H9 (cell line): ENCODE results near the gene TNFAIP3. TPM values are rescaled to one million over a fixed set of nuclear protein-coding genes. Genes with fewer than 3 reads are reported as not detected.

Experiments used
- DNase-seq: peaks from one replicate; pipeline ENCODE4 v3.0.0-alpha.2; 2017
- H2AFZ ChIP-seq: one replicate; pipeline ENCODE4 v1.6.1; 2013; ENCODE audit warnings: mild to moderate bottlenecking, low read length, control low read depth, moderate library complexity
- H2AK5ac ChIP-seq: 2 replicates; pipeline ENCODE4 v1.6.1; 2013; ENCODE audit warnings: low read length, control low read depth, mixed read lengths; ENCODE audit not compliant: insufficient read length
- H2BK120ac ChIP-seq: one replicate; pipeline ENCODE4 v1.6.1; 2013; ENCODE audit warnings: low read depth, mild to moderate bottlenecking, low read length, control low read depth, inconsistent platforms; ENCODE audit not compliant: poor library complexity, severe bottlenecking
- H2BK12ac ChIP-seq: 2 replicates; pipeline ENCODE4 v1.6.1; 2013; ENCODE audit warnings: low read length, control low read depth, mixed read lengths, low read depth; ENCODE audit not compliant: insufficient read length
- H2BK15ac ChIP-seq: 2 replicates; pipeline ENCODE4 v1.6.1; 2013; ENCODE audit warnings: low read depth, low read length, control low read depth
- H2BK20ac ChIP-seq: one replicate; pipeline ENCODE4 v1.6.1; 2013; ENCODE audit warnings: low read depth, mild to moderate bottlenecking, low read length, control low read depth, inconsistent platforms; ENCODE audit not compliant: poor library complexity, severe bottlenecking
- H2BK5ac ChIP-seq: 2 replicates; pipeline ENCODE4 v1.6.1; 2013; ENCODE audit warnings: low read length, control low read depth, mixed read lengths; ENCODE audit not compliant: insufficient read length
- H3K14ac ChIP-seq: 2 replicates; pipeline ENCODE4 v1.6.1; 2013; ENCODE audit warnings: low read length, control low read depth; ENCODE audit not compliant: insufficient read depth
- H3K18ac ChIP-seq: 2 replicates; pipeline ENCODE4 v1.6.1; 2013; ENCODE audit warnings: low read depth, mild to moderate bottlenecking, mixed read lengths, low read length, control low read depth; ENCODE audit not compliant: insufficient read length
- H3K23ac ChIP-seq: 2 replicates; pipeline ENCODE4 v1.6.1; 2013; ENCODE audit warnings: low read length, control low read depth, mixed read lengths, low read depth; ENCODE audit not compliant: insufficient read length
- H3K23me2 ChIP-seq: 2 replicates; pipeline ENCODE4 v1.6.1; 2013; ENCODE audit warnings: low read depth, mild to moderate bottlenecking, mixed read lengths, low read length, control low read depth; ENCODE audit not compliant: insufficient read length, poor library complexity, severe bottlenecking
- H3K27ac ChIP-seq: 2 replicates; pipeline ENCODE4 v1.5.1; 2013; ENCODE audit warnings: low read length, control low read depth, mixed read lengths, low read depth; ENCODE audit not compliant: insufficient read length
- H3K27me3 ChIP-seq: 2 replicates; pipeline ENCODE4 v1.6.1; 2013; ENCODE audit warnings: low read length, control low read depth, inconsistent platforms; ENCODE audit not compliant: insufficient read depth
- H3K4ac ChIP-seq: 2 replicates; pipeline ENCODE4 v1.6.1; 2013; ENCODE audit warnings: low read depth, mild to moderate bottlenecking, control low read depth, inconsistent platforms, low read length, moderate library complexity
- H3K4me1 ChIP-seq: 2 replicates; pipeline ENCODE4 v1.6.1; 2013; ENCODE audit warnings: low read length, control low read depth, inconsistent platforms; ENCODE audit not compliant: insufficient read depth
- H3K4me2 ChIP-seq: 2 replicates; pipeline ENCODE4 v1.6.1; 2013; ENCODE audit warnings: low read length, control low read depth, mixed read lengths; ENCODE audit not compliant: insufficient read length, insufficient read depth
- H3K56ac ChIP-seq: 2 replicates; pipeline ENCODE4 v1.6.1; 2013; ENCODE audit warnings: low read depth, mild to moderate bottlenecking, mixed read lengths, low read length, control low read depth; ENCODE audit not compliant: insufficient read length
- H3K79me1 ChIP-seq: 2 replicates; pipeline ENCODE4 v1.6.1; 2013; ENCODE audit warnings: low read depth, mild to moderate bottlenecking, moderate library complexity, low read length, control low read depth, inconsistent platforms; ENCODE audit not compliant: insufficient read depth, poor library complexity, severe bottlenecking
- H3K79me2 ChIP-seq: 2 replicates; pipeline ENCODE4 v1.6.1; 2013; ENCODE audit warnings: low read length, control low read depth, inconsistent platforms; ENCODE audit not compliant: insufficient read depth
- H3K9ac ChIP-seq: 2 replicates; pipeline ENCODE4 v1.6.1; 2013; ENCODE audit warnings: low read length, control low read depth, mixed read lengths; ENCODE audit not compliant: insufficient read length; ENCODE audit errors: extremely low read depth
- H3K9me3 ChIP-seq: one replicate; pipeline ENCODE4 v1.6.1; 2013; ENCODE audit warnings: low read depth, low read length, inconsistent platforms; ENCODE audit not compliant: control insufficient read depth
- H3T11ph ChIP-seq: one replicate; pipeline ENCODE4 v1.6.1; 2013; ENCODE audit warnings: mild to moderate bottlenecking, low read length, control low read depth, inconsistent platforms
- H4K20me1 ChIP-seq: one replicate; pipeline ENCODE4 v1.6.1; 2013; ENCODE audit not compliant: control insufficient read depth, insufficient read length, insufficient read depth
- H4K5ac ChIP-seq: 2 replicates; pipeline ENCODE4 v1.6.1; 2013; ENCODE audit warnings: low read depth, mild to moderate bottlenecking, mixed read lengths, low read length, control low read depth; ENCODE audit not compliant: insufficient read length
- H4K8ac ChIP-seq: replicated peaks from 2 replicates; pipeline ENCODE4 v1.6.1; 2013; ENCODE audit warnings: low read length, control low read depth, mixed read lengths, low read depth; ENCODE audit not compliant: insufficient read length
- H4K91ac ChIP-seq: 2 replicates; pipeline ENCODE4 v1.6.1; 2013; ENCODE audit warnings: low read depth, mild to moderate bottlenecking, moderate library complexity, mixed read lengths, low read length, control low read depth; ENCODE audit not compliant: insufficient read length
- H3K27ac Mint-ChIP-seq, 3 experiments: 2 replicates in 2 of 3; 3 replicates in 1 of 3; pipeline ENCODE4 v1.8.0; 2020 to 2021; ENCODE audit warnings: mixed read lengths in 3 of 3, mild to moderate bottlenecking in 1 of 3, moderate library complexity in 1 of 3
- H3K27me3 Mint-ChIP-seq: 2 replicates; pipeline ENCODE4 v1.8.0; 2021; ENCODE audit warnings: low read depth, mild to moderate bottlenecking, moderate library complexity, mixed read lengths
- H3K36me3 Mint-ChIP-seq, 3 experiments: 2 replicates in 2 of 3; 3 replicates in 1 of 3; pipeline ENCODE4 v1.8.0; 2020 to 2021; ENCODE audit warnings: low read depth in 3 of 3, mixed read lengths in 3 of 3; ENCODE audit not compliant: insufficient read depth in 1 of 3
- H3K4me1 Mint-ChIP-seq, 2 experiments: 2 replicates each; pipeline ENCODE4 v1.8.0; 2020; ENCODE audit warnings: mixed read lengths in 2 of 2
- H3K4me3 Mint-ChIP-seq, 2 experiments: 2 replicates in 1 of 2; 3 replicates in 1 of 2; pipeline ENCODE4 v1.8.0; 2020 to 2021; ENCODE audit warnings: mild to moderate bottlenecking in 2 of 2, mixed read lengths in 2 of 2, moderate library complexity in 1 of 2
- H3K9me3 Mint-ChIP-seq, 2 experiments: 2 replicates in 1 of 2; 3 replicates in 1 of 2; pipeline ENCODE4 v1.8.0; 2020; ENCODE audit warnings: mild to moderate bottlenecking in 2 of 2, mixed read lengths in 2 of 2, moderate library complexity in 1 of 2
- CTCF ChIP-seq: fragments of 200-600 bp; sonication (generic); conservative IDR thresholded peaks from 3 replicates; pipeline ENCODE4 v1.8.0; 2021; ENCODE audit warnings: antibody characterized with exemption, mild to moderate bottlenecking
- WGBS: extraction: QIAGEN DNeasy Blood & Tissue Kit; methylation state at CpG from one replicate; pipeline ENCODE4 v1.1.7; 2013; ENCODE audit warnings: missing lambda C conversion rate, low lambda C conversion rate, mixed read lengths; ENCODE audit not compliant: insufficient read length; ENCODE audit errors: extremely low coverage; 5-methylcytosine and 5-hydroxymethylcytosine counted together
- total RNA-seq: library from RNA; stranded (reverse); gene quantifications from 2 replicates; pipeline ENCODE4 v1.2.1, GENCODE V29; 2021

TNFAIP3 gene
- total RNA-seq, 1 experiment from 2014 or later, result 3.7 TPM

DNA sequence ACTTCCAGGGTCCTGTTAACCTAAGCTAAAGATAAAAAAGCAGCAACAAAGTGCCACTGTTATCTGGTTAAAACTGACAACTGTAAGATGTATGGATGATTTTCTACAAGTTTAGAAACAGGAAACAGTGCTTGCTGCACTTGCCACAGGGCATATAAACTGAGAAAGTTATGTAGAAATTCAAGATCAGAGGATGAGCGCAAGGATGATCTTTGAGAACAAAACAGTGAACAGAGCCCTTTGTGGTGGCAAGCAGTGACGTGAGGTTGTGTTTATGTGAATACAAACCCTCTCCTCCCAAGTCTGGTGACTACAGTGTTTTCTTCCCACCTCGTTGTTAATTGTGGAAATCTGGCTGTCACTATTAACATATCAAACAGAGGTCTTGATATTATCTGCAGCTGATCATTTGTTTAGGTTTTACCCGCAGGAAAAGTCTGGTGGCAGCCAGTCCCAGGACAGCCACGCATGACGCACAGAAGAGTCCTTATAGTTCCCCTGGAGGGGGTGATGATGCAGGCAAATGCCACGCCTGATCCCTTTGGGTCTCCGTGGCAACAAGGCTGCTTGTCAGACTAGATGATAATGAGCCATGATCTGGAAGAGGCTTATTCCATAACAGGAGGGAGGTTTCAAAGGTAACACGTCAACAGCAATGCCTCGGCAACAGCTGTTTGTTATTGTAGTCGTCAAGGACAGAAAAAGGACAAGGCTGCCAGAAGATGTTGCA is 43.1 kb upstream of the TNFAIP3 start:
- Mint-ChIP-seq H3K4me3 (no peak overlapping the region), H3K27ac (no peak overlapping the region)
- H3K27ac ChIP-seq, result no peak overlapping the region

More for the DNA sequence above, 43.1 kb upstream of the TNFAIP3 start:
- no peak overlapping the region for H2BK5ac ChIP-seq
- H3K79me1 ChIP-seq, result no peaks in the 10 kb centered on the region
- H2BK20ac ChIP-seq, result no peak overlapping the region
- no peak overlapping the region for H3K4me2 ChIP-seq
- H3K27me3 Mint-ChIP-seq, result peaks cover 3% of the 10 kb centered on the region
- no peak overlapping the region for H3K56ac ChIP-seq
- H3K9me3 ChIP-seq, result no peaks in the 10 kb centered on the region
- no peaks in the 10 kb centered on the region for H4K20me1 ChIP-seq
- H3T11ph ChIP-seq, result no peak overlapping the region
- TF ChIP-seq CTCF, result no peak
- no peak overlapping the region for H2AK5ac ChIP-seq
- no peak overlapping the region for H3K18ac ChIP-seq
- no peaks in the 10 kb centered on the region for H3K4me1 Mint-ChIP-seq
- no peaks in the 10 kb centered on the region for H3K79me2 ChIP-seq
- no peak overlapping the region for H4K5ac ChIP-seq
- no CpG with 5 or more reads among the region's 11 CpGs for WGBS
- no peaks in the 10 kb centered on the region for H3K4me1 ChIP-seq
- H4K8ac ChIP-seq, result no peak overlapping the region
- DNase-seq, result no peak
- no peak overlapping the region for H2BK12ac ChIP-seq
- no peak overlapping the region for H2BK15ac ChIP-seq
- no peak overlapping the region for H3K14ac ChIP-seq
- no peaks in the 10 kb centered on the region for H3K23me2 ChIP-seq
- H3K4ac ChIP-seq, result no peak overlapping the region; the same call in 1 of the 2 replicates
- no peak overlapping the region for H3K9ac ChIP-seq
- H3K27me3 ChIP-seq, result no peaks in the 10 kb centered on the region
- H3K23ac ChIP-seq, result no peak overlapping the region
- H2BK120ac ChIP-seq, result no peak overlapping the region
- no peak overlapping the region for H4K91ac ChIP-seq
- no peaks in the 10 kb centered on the region for H3K36me3 Mint-ChIP-seq
- H2AFZ ChIP-seq, result no peak overlapping the region
- H3K9me3 Mint-ChIP-seq, result no peaks in the 10 kb centered on the region
